HG02642 (cell line): ENCODE results near the gene DLG5.

Experiments
- ATAC-seq: cut with Tn5 transposase; IDR thresholded peaks from one replicate; pipeline ENCODE4 v1.9.1; 2021; ENCODE audit warnings: mild to moderate bottlenecking; ENCODE audit not compliant: unreplicated experiment, poor library complexity

The DLG5 gene

DNA sequence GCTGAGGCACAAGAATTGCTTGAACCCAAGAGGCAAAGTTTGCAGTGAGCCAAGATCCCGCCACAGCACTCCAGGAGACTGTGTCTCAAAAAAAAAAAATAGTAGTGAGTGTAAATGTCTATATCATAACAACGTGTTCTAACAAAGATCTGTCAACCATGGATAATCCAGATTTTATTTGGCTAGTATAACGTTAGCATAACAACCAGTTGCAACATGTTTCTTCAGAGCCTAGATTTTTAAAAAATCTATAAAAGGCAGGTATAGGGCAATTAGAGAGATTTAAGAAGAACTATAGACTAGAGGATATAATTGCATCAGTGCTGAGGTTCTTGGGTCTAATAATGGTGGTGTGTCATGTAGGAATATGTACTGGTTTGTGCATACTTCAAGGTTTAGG lies 30.5 kb downstream of the DLG5 start:
- ATAC-seq = no peak

DNA sequence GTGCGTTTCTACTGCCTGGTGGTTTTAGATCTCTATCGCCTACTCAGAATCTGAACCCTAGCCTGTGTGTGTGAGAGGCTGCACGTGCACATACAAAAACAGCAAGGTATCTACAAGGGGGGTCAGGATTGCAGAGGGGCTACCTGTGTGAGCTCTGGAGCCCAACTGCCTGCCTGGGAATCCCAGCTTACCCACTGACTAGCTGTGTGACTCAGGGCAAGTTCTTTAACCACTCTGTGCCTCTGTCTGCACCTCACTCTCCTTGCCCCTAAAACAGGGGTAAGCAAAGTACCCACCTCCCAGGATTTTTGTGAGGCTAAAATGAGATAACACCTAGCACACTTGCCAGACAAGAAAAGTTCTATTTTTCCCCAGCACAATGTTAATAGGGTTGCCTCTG lies 32.5 kb downstream of the DLG5 start:
- no peak for ATAC-seq

GRCh38 chr10:77893386-77893785 lies 33.2 kb downstream of the DLG5 start:
- no peak for ATAC-seq

GRCh38 chr10:77892761-77893160 lies 33.8 kb downstream of the DLG5 start:
- ATAC-seq = no peak

- ATAC-seq = no peak
Measured at GRCh38 chr10:77892021-77892739, 34.4 kb downstream of the DLG5 start.

GRCh38 chr10:77890097-77890496 lies 36.5 kb downstream of the DLG5 start:
- ATAC-seq = no peak

DNA sequence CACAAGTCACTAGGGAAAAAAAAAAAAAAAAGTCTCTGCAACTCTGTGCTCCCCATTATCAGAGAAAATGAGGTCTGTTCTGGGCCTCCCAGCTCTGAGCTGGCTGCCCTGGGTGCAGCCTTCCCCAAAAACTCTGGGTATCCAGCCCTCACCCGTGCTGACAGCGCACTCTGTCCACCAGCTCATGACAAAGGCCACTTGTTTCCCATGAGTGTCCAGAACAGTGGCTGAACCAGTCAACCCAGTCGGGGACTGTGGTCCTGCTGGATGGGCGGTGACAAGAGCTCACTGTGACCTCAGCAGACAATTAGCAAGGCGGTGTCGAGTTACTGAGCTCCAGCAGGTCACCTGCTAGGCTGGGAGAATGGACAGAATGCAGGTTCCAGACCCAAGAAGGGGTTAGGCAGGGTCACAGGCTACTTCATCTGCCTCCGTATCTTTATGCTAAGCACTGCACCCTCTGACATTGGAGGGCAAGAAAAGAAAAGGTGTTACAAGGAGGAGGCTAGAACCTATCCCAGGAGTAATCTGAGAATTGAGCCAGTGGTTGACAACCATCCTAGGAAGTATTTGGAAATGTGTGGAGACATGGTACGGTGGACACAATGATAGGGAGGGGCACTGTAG lies 37.2 kb downstream of the DLG5 start:
- ATAC-seq = no peak

GRCh38 chr10:77888356-77888703 lies 38.2 kb downstream of the DLG5 start:
- ATAC-seq = no peak

- no peak for ATAC-seq
Measured at GRCh38 chr10:77887631-77888355, 38.8 kb downstream of the DLG5 start.

- no peak for ATAC-seq
Measured at GRCh38 chr10:77886795-77887355, 39.7 kb downstream of the DLG5 start.

- no peak for ATAC-seq
Measured at GRCh38 chr10:77884181-77884580, 42.4 kb downstream of the DLG5 start.

- no peak for ATAC-seq
Measured at GRCh38 chr10:77881636-77882035, 44.9 kb downstream of the DLG5 start.

GRCh38 chr10:77881222-77881621 lies 45.3 kb downstream of the DLG5 start:
- ATAC-seq = no peak

- ATAC-seq = no peak
Measured at GRCh38 chr10:77879710-77880109, 46.8 kb downstream of the DLG5 start.

DNA sequence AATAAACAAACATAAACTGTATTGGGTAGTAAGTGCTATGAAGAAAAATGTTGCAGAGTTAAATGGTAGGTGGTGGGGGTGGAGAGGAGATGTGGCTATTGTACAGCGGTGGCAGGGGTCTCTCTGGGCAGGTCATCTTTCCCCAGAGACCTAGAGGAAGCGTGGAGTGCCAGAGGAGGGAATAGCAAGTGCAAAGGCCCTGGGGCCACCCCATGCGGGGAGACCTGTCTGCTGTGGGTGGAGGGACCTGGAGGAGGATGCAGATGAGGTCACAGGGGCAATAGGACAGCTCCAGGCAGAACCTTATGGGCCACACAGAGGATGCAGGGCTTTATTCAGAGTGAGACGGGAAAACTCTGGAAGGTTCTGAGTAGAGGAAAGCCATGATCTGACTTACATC lies 47.5 kb downstream of the DLG5 start:
- ATAC-seq = no peak

- ATAC-seq = peak; percentile 61
Measured at GRCh38 chr10:77877441-77878344, 48.9 kb downstream of the DLG5 start.

- no peak for ATAC-seq
Measured at GRCh38 chr10:77875730-77876129, 50.8 kb downstream of the DLG5 start.

- ATAC-seq = no peak
Measured at GRCh38 chr10:77874872-77875271, 51.7 kb downstream of the DLG5 start.

DNA sequence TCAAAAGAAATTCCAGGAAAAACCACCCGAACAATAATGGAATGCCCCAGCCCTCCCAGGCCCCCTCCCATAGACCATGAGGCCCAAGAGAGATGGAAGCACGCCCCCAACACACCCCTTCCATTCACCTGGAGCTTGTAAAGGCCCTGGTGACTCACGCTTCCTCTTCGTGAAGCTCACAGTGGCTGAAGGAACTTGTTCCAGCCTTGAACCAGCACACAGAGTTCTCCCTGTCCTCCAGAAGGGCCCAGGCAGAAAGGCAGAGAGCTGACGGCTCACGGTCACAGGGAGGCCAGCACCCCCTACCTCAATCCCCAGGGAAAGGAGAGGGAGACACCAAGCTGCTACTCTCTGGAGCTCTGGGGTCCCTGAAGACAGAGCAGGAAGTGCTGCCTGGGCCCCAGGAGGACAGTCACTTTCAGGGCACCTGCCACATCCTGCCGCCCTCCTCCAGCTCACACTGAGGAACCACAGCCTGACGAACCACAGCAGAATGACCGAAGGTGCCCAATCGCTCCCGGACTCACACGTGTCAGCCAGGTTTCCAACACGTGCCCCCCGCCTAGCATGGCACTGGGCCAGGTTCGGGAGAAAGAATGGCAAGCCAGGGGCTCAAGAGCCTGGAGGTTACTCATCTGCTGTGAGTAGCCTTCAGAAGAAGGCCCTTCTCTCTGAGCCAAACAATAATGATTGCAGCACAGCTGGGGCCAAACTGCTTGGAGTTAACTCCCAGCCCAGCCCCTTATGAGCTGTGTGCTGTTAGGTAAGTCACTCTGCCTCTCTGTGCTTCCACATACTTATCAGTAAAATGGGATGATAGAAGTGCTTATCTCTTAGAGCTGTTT lies 52.8 kb downstream of the DLG5 start:
- peak; percentile 88 for ATAC-seq
